Progenitor cell of endocrine pancreas (in vitro differentiated cells): ENCODE data around the gene MLPH. TPM values are rescaled to one million over a fixed set of nuclear protein-coding genes. Genes with fewer than 3 reads are reported as not detected.
A peak's percentile ranks its signal among the peaks of the same experiment; 100 is the strongest.

Source experiments
- DNase-seq: peaks from one replicate; pipeline ENCODE4 v3.0.0; 2021; ENCODE audit warnings: low spot score; ENCODE audit not compliant: unreplicated experiment
- H3K27ac Mint-ChIP-seq: 2 replicates; pipeline ENCODE4 v1.8.0; 2021; ENCODE audit warnings: mild to moderate bottlenecking, moderate library complexity, mixed read lengths
- H3K27me3 Mint-ChIP-seq: 2 replicates; pipeline ENCODE4 v1.8.0; 2021; ENCODE audit warnings: mixed read lengths
- H3K36me3 Mint-ChIP-seq: 2 replicates; pipeline ENCODE4 v1.8.0; 2022; ENCODE audit warnings: mixed read lengths; ENCODE audit not compliant: insufficient read depth
- H3K4me1 Mint-ChIP-seq: 2 replicates; pipeline ENCODE4 v1.8.0; 2021; ENCODE audit warnings: low read depth, mixed read lengths
- H3K4me3 Mint-ChIP-seq: 2 replicates; pipeline ENCODE4 v1.8.0; 2021; ENCODE audit warnings: low read depth, mild to moderate bottlenecking, moderate library complexity, mixed read lengths
- H3K9me3 Mint-ChIP-seq: 2 replicates; pipeline ENCODE4 v1.8.0; 2021; ENCODE audit warnings: low read depth, mixed read lengths
- total RNA-seq: library from RNA; stranded (reverse); gene quantifications from 2 replicates; pipeline ENCODE4 v1.2.1, GENCODE V29; 2021
- TF ChIP-seq, protein P1 (sequence below): fragments of 200-600 bp; sonication (generic); IDR thresholded peaks from one replicate; pipeline ENCODE4 v1.5.0; 2021; ENCODE audit warnings: antibody characterized with exemption, mild to moderate bottlenecking; ENCODE audit not compliant: unreplicated experiment

MLPH gene
- total RNA-seq, 1 donor from 2014 or later = 1.2 TPM

GRCh38 chr2:237569896-237570295, 82.8 kb downstream of the MLPH start:
- no peak overlapping the region for H3K4me3 Mint-ChIP-seq
- DNase-seq = no peak
- TF ChIP-seq, protein P1, sequence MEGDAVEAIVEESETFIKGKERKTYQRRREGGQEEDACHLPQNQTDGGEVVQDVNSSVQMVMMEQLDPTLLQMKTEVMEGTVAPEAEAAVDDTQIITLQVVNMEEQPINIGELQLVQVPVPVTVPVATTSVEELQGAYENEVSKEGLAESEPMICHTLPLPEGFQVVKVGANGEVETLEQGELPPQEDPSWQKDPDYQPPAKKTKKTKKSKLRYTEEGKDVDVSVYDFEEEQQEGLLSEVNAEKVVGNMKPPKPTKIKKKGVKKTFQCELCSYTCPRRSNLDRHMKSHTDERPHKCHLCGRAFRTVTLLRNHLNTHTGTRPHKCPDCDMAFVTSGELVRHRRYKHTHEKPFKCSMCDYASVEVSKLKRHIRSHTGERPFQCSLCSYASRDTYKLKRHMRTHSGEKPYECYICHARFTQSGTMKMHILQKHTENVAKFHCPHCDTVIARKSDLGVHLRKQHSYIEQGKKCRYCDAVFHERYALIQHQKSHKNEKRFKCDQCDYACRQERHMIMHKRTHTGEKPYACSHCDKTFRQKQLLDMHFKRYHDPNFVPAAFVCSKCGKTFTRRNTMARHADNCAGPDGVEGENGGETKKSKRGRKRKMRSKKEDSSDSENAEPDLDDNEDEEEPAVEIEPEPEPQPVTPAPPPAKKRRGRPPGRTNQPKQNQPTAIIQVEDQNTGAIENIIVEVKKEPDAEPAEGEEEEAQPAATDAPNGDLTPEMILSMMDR = no peak
- H3K9me3 Mint-ChIP-seq = no peaks in the 10 kb centered on the region
- H3K4me1 Mint-ChIP-seq = no peaks in the 10 kb centered on the region
- no peaks in the 10 kb centered on the region for H3K27me3 Mint-ChIP-seq
- H3K27ac Mint-ChIP-seq = no peak overlapping the region
- H3K36me3 Mint-ChIP-seq = peaks cover 4% of the 10 kb centered on the region

DNA sequence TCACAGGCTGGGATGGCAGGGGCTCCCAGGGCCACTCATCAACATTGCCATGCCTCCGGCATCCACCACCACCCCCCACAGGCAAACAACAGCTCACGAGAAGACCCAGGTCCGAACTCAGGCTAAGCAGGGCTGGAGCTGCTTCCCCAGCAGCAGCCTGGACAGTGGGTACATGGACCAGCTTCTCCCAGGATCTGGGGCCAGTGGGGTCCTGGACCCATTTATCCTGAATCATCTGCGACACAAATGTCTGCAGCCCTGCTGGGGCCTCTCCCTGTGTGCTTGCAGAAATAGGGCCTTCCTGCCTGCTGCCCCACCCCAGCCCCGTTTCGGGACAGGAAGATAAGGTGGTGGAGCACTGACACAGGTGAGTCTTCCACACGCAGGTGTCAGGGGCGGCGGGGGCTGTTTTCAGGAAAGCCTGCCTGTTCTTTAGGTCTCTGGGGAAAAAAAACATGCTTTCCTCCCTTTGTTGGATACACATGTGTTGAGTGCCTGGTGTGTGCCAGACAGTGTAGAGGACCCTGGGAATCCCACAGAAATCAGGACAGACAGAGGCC, 83.8 kb downstream of the MLPH start:
- H3K36me3 Mint-ChIP-seq = peaks cover 4% of the 10 kb centered on the region
- H3K27me3 Mint-ChIP-seq = no peaks in the 10 kb centered on the region
- no peak overlapping the region for H3K27ac Mint-ChIP-seq
- no peak for DNase-seq
- no peaks in the 10 kb centered on the region for H3K9me3 Mint-ChIP-seq
- no peaks in the 10 kb centered on the region for H3K4me1 Mint-ChIP-seq
- TF ChIP-seq, protein P1 = no peak
- H3K4me3 Mint-ChIP-seq = no peak overlapping the region

DNA sequence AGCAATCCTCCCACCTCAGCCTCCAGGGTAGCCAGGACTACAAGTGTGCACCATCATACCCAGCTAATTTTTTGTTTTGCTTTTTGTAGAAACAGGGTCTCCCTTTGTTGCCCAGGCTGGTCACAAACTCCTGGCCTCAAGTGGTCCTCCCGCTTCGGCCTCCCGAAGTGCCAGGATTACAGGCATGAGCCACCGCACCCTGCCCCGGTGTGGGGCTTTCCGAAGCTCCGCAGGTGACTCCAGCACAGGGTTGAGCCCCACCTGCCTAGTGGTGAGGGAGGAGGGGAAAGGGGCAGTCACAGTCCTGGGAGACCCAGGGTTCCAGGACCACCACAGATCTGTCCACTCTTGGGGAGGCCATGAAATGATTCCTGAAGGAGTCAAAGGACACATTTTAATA, 84.5 kb downstream of the MLPH start:
- Mint-ChIP-seq H3K27ac (peak overlapping the region; percentile 33), H3K4me1 (no peaks in the 10 kb centered on the region), H3K4me3 (no peak overlapping the region), H3K9me3 (no peaks in the 10 kb centered on the region), H3K27me3 (no peaks in the 10 kb centered on the region), H3K36me3 (peaks cover 6% of the 10 kb centered on the region)
- no peak for DNase-seq
- TF ChIP-seq, protein P1 = no peak

DNA sequence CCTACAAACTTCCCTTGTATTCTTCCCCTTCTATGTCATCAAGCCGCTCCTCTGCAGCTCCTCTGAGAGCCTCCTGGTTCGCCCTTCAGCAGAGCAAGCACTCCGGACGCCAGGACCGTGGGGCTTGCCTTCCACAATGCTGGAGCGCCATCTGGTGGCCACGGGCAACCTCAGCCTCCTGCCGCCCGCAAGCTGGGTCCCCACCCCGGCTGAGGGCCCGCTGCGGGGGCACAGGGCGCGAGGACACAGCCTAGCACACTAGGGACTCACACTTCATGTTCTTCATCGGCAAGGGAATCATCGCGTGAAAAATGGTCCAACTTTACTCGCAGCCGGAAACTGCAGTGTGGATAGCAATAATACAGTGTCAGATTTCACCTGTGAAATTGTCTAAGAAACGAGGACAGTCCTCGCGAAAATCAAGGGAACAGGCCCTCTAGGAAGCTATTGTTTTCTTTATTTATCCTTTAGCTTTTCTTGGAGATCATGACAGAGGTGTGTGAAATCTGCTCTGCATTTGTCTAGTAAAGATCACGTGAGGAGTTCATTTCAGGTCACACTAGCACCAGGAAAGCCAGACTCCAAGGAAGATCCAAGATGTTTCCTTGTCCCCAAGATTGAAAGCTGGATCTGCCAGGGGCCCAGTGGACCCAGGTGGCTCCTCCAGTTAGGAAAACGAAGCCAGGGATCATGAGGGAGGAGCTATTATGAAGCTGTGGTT, 85.1 kb downstream of the MLPH start:
- no peak overlapping the region for H3K4me3 Mint-ChIP-seq
- DNase-seq = peak; percentile 93
- peaks cover 10% of the 10 kb centered on the region for H3K36me3 Mint-ChIP-seq
- H3K4me1 Mint-ChIP-seq = no peaks in the 10 kb centered on the region
- TF ChIP-seq, protein P1 = peak; percentile 99
- no peaks in the 10 kb centered on the region for H3K27me3 Mint-ChIP-seq
- peak overlapping the region; percentile 60 for H3K27ac Mint-ChIP-seq
- no peaks in the 10 kb centered on the region for H3K9me3 Mint-ChIP-seq

DNA sequence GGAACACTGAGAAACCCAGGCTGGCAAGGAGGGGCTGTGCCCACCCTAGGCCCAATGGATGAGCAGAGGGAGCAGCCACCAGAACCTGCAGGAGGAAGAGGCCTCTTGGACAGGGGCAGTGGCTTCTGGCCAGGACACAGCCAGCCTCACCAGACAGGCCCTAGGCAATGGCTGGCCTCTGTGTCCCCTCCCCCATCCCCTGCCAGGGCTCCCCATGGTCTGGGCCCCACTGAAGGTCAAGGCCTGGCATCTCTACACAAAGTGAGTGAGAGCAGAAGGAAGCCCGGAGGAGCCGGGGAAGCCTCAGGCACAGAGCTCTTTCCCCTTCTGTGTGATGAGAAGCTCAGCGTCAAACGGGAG, 85.7 kb downstream of the MLPH start:
- TF ChIP-seq, protein P1 = no peak
- Mint-ChIP-seq H3K27me3 (no peaks in the 10 kb centered on the region), H3K27ac (no peak overlapping the region), H3K36me3 (peaks cover 10% of the 10 kb centered on the region), H3K9me3 (no peaks in the 10 kb centered on the region), H3K4me1 (no peaks in the 10 kb centered on the region), H3K4me3 (no peak overlapping the region)
- no peak for DNase-seq
